A673 (cell line): ENCODE data around the gene DLEU7. TPM values are rescaled to one million over a fixed set of nuclear protein-coding genes. Genes with fewer than 3 reads are reported as not detected.

Source experiments
- BruUV-seq: library from RNA; stranded (reverse); fragments of 400-500 nt; replicated peaks from 2 replicates; lab custom pipeline; 2021; lab: Mats Ljungman, UMichigan
- CTCF ChIA-PET: fragments of 300-600 bp; sonication (Branson Sonifier 250); formaldehyde crosslinking; loops from one replicate; lab custom pipeline; 2022; ENCODE audit warnings: antibody characterized with exemption; lab: Charles Lee
- POLR2A ChIA-PET: fragments of 300-600 bp; sonication (Branson Sonifier 250); formaldehyde crosslinking; loops from one replicate; lab custom pipeline; 2022; ENCODE audit warnings: antibody characterized with exemption; ENCODE audit not compliant: low non-redundant PET; lab: Charles Lee
- DNase-seq: peaks from one replicate; pipeline ENCODE4 v3.0.0-alpha.2; 2015; ENCODE audit warnings: low spot score
- H3K27ac ChIP-seq: fragments of 200-600 bp; sonication (generic); 2 replicates; pipeline ENCODE4 v1.5.1; 2016; ENCODE audit warnings: mixed run types, low read depth, mild to moderate bottlenecking, mixed read lengths, antibody characterized with exemption, low read length; ENCODE audit not compliant: poor library complexity, severe bottlenecking
- H3K27me3 ChIP-seq: fragments of 200-600 bp; sonication (generic); replicated peaks from 2 replicates; pipeline ENCODE4 v1.6.1; 2017; ENCODE audit warnings: mixed run types, low read depth, mild to moderate bottlenecking, mixed read lengths, antibody characterized with exemption, low read length; ENCODE audit not compliant: insufficient read depth, poor library complexity
- H3K36me3 ChIP-seq: fragments of 200-600 bp; sonication (generic); 2 replicates; pipeline ENCODE4 v1.6.1; 2016; ENCODE audit warnings: mixed run types, mild to moderate bottlenecking, mixed read lengths, antibody characterized with exemption, low read length; ENCODE audit not compliant: insufficient read depth, poor library complexity, severe bottlenecking
- H3K4me1 ChIP-seq: fragments of 200-600 bp; sonication (generic); 2 replicates; pipeline ENCODE4 v1.6.1; 2017; ENCODE audit warnings: mixed run types, mild to moderate bottlenecking, mixed read lengths, antibody characterized with exemption, low read length; ENCODE audit not compliant: insufficient read depth, poor library complexity, severe bottlenecking
- H3K4me3 ChIP-seq: fragments of 200-600 bp; sonication (generic); 2 replicates; pipeline ENCODE4 v1.5.1; 2016; ENCODE audit warnings: low read depth, mixed run types, mild to moderate bottlenecking, mixed read lengths, low read length; ENCODE audit not compliant: poor library complexity, severe bottlenecking
- H3K9me3 ChIP-seq: fragments of 200-600 bp; sonication (generic); 2 replicates; pipeline ENCODE4 v1.6.1; 2016; ENCODE audit warnings: mixed run types, low read depth, mild to moderate bottlenecking, mixed read lengths, antibody characterized with exemption, low read length; ENCODE audit not compliant: poor library complexity, severe bottlenecking
- EZH2 ChIP-seq: fragments of 200-600 bp; sonication (generic); IDR thresholded peaks from 2 replicates; pipeline ENCODE4 v1.6.1; 2017; ENCODE audit warnings: borderline replicate concordance, low read depth, mild to moderate bottlenecking, mixed read lengths, antibody characterized with exemption, low read length; ENCODE audit not compliant: poor library complexity, severe bottlenecking
- intact Hi-C: fragments of 100-400 bp; cut with micrococcal nuclease; formaldehyde crosslinking; loops from one replicate; pipeline ENCODE4 v1.10.0; 2022; ENCODE audit not compliant: unreplicated experiment
- total RNA-seq: library from RNA; stranded (reverse); gene quantifications from 2 replicates; pipeline ENCODE4 v1.2.3, GENCODE V29; 2021
- TF ChIP-seq, protein P1 (sequence below): fragments of 300-800, 200-600 bp; sonication (generic); conservative IDR thresholded peaks from 2 replicates; pipeline ENCODE4 v1.5.1; 2017; ENCODE audit warnings: low read depth, mild to moderate bottlenecking, antibody characterized with exemption, low read length, moderate library complexity, mixed read lengths

The DLEU7 gene
- total RNA-seq, 1 experiment from 2014 or later, result not detected

- TF ChIP-seq, protein P1, sequence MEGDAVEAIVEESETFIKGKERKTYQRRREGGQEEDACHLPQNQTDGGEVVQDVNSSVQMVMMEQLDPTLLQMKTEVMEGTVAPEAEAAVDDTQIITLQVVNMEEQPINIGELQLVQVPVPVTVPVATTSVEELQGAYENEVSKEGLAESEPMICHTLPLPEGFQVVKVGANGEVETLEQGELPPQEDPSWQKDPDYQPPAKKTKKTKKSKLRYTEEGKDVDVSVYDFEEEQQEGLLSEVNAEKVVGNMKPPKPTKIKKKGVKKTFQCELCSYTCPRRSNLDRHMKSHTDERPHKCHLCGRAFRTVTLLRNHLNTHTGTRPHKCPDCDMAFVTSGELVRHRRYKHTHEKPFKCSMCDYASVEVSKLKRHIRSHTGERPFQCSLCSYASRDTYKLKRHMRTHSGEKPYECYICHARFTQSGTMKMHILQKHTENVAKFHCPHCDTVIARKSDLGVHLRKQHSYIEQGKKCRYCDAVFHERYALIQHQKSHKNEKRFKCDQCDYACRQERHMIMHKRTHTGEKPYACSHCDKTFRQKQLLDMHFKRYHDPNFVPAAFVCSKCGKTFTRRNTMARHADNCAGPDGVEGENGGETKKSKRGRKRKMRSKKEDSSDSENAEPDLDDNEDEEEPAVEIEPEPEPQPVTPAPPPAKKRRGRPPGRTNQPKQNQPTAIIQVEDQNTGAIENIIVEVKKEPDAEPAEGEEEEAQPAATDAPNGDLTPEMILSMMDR, result no peak
- no peak for TF ChIP-seq EZH2
- no peaks in the 10 kb centered on the region for H3K9me3 ChIP-seq
- H3K27ac ChIP-seq, result no peak overlapping the region
- H3K4me3 ChIP-seq, result no peak overlapping the region
- no peaks in the 10 kb centered on the region for H3K27me3 ChIP-seq
- no peak for DNase-seq
- no peaks in the 10 kb centered on the region for H3K36me3 ChIP-seq
- intact Hi-C loops, result no loop called here
- CTCF ChIA-PET, result no interaction called here
- POLR2A ChIA-PET, result no interaction called here
- no TSS peak for BruUV-seq
- no peaks in the 10 kb centered on the region for H3K4me1 ChIP-seq
Observed at GRCh38 chr13:50842990-50843256, 569 bp downstream of the DLEU7 start.

GRCh38 chr13:50842251-50842989 is 1.1 kb downstream of the DLEU7 start:
- Histone ChIP-seq H3K36me3 (no peaks in the 10 kb centered on the region), H3K27me3 (no peaks in the 10 kb centered on the region), H3K27ac (no peak overlapping the region), H3K4me3 (no peak overlapping the region), H3K9me3 (no peaks in the 10 kb centered on the region), H3K4me1 (no peaks in the 10 kb centered on the region)
- CTCF ChIA-PET, result no interaction called here
- TF ChIP-seq, protein P1, result no peak
- no peak for TF ChIP-seq EZH2
- no peak for DNase-seq
- intact Hi-C loops, result no loop called here
- POLR2A ChIA-PET, result no interaction called here
- no TSS peak for BruUV-seq

DNA sequence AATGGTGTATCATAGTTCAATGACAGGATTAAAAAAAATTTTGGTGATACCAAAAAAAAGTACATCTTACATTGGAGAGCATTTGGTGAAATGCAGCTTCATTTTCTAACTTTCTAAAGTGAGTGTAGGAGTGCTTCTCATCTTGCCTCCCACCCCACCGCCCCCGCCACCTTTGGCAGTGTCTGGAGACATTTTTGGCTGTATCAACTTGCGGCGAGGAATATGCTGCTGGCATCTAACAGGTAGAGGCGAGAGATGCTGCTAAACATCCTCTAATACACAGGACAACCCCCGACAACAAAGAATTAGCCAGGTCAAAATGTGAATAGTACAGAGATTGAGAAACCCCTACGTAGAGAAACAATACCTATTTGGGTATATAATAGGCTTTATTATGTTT is 1.7 kb downstream of the DLEU7 start:
- BruUV-seq, result no TSS peak
- POLR2A ChIA-PET, result no interaction called here
- no peaks in the 10 kb centered on the region for H3K9me3 ChIP-seq
- no peak overlapping the region for H3K4me3 ChIP-seq
- no peaks in the 10 kb centered on the region for H3K36me3 ChIP-seq
- DNase-seq, result no peak
- CTCF ChIA-PET, result no interaction called here
- H3K27ac ChIP-seq, result no peak overlapping the region
- no peaks in the 10 kb centered on the region for H3K27me3 ChIP-seq
- TF ChIP-seq, protein P1, result no peak
- TF ChIP-seq EZH2, result no peak
- intact Hi-C loops, result no loop called here
- no peaks in the 10 kb centered on the region for H3K4me1 ChIP-seq
